CD1c-positive myeloid dendritic cell (primary cell): ENCODE data around the gene PRR7.
A peak's percentile ranks its signal among the peaks of the same experiment; 100 is the strongest.

ENCODE experiments used
- DNase-seq: peaks from one replicate; pipeline ENCODE4 v3.0.0-alpha.2; 2016; ENCODE audit errors: extremely low spot score

PRR7 gene

GRCh38 chr5:177425196-177425800, 21.3 kb upstream of the PRR7 start:
- no peak for DNase-seq

- peak; percentile 100 for DNase-seq
Observed at GRCh38 chr5:177425801-177426565, 20.6 kb upstream of the PRR7 start.

GRCh38 chr5:177426566-177427210, 19.9 kb upstream of the PRR7 start, which contains the start of gene GRK6:
GRK6 (plus strand) TSS chr5:177426676; CDS start chr5:177426846, 170 bp downstream.
- peak; percentile 46 for DNase-seq

- DNase-seq: peak; percentile 16
Observed at GRCh38 chr5:177427211-177427822, 19.3 kb upstream of the PRR7 start.

- peak; percentile 55 for DNase-seq
Observed at GRCh38 chr5:177427919-177428573, 18.6 kb upstream of the PRR7 start.

GRCh38 chr5:177428574-177429217, 17.9 kb upstream of the PRR7 start:
- peak; percentile 55 for DNase-seq

- peak; percentile 96 for DNase-seq
Observed at GRCh38 chr5:177429248-177430040, 17.2 kb upstream of the PRR7 start.

GRCh38 chr5:177430140-177430951, 16.3 kb upstream of the PRR7 start:
- DNase-seq: no peak

GRCh38 chr5:177430972-177431316, 15.7 kb upstream of the PRR7 start:
- no peak for DNase-seq

- peak; percentile 63 for DNase-seq
Observed at GRCh38 chr5:177431317-177432142, 15.1 kb upstream of the PRR7 start.

- no peak for DNase-seq
Observed at GRCh38 chr5:177432143-177432838, 14.3 kb upstream of the PRR7 start.

GRCh38 chr5:177432839-177433657, 13.6 kb upstream of the PRR7 start:
- DNase-seq: no peak

- DNase-seq: no peak
Observed at GRCh38 chr5:177433658-177434217, 12.9 kb upstream of the PRR7 start.

GRCh38 chr5:177434437-177434836, 12.2 kb upstream of the PRR7 start:
- no peak for DNase-seq

- no peak for DNase-seq
Observed at GRCh38 chr5:177434942-177435738, 11.5 kb upstream of the PRR7 start.

GRCh38 chr5:177435847-177436536, 10.6 kb upstream of the PRR7 start:
- no peak for DNase-seq
